SK-N-SH treated with all-trans-retinoic acid at 6 μM for 48 hours (cell line): ENCODE data around the gene ZNF385C.

Source experiments
- ARNTL ChIP-seq: fragments of 450-650 bp; formaldehyde crosslinking; IDR thresholded peaks from 2 replicates; pipeline ENCODE4 v1.5.0; 2020; ENCODE audit warnings: low read depth, mild to moderate bottlenecking, moderate library complexity, borderline replicate concordance
- CREB5 ChIP-seq: fragments of 250-450 bp; sonication (Bioruptor Pico); IDR thresholded peaks from 2 replicates; pipeline ENCODE4 v1.5.1; 2020; ENCODE audit warnings: low read depth, mild to moderate bottlenecking, moderate library complexity
- CSDC2 ChIP-seq: fragments of 250-450 bp; sonication (Bioruptor Pico); IDR thresholded peaks from 2 replicates; pipeline ENCODE4 v1.5.0; 2020; ENCODE audit warnings: mild to moderate bottlenecking, moderate library complexity
- PATZ1 ChIP-seq: fragments of 250-450 bp; sonication (Bioruptor Pico); IDR thresholded peaks from 2 replicates; pipeline ENCODE4 v1.8.0; 2020; ENCODE audit warnings: mild to moderate bottlenecking, moderate library complexity, borderline replicate concordance
- RARB ChIP-seq: fragments of 250-450 bp; sonication (Bioruptor Pico); IDR thresholded peaks from 2 replicates; pipeline ENCODE4 v1.8.0; 2021; ENCODE audit warnings: mild to moderate bottlenecking, moderate library complexity
- TCF4 ChIP-seq: fragments of 250-450 bp; sonication (Bioruptor Pico); IDR thresholded peaks from 2 replicates; pipeline ENCODE4 v1.8.0; 2021; ENCODE audit warnings: mild to moderate bottlenecking, moderate library complexity, borderline replicate concordance
- TOX ChIP-seq: fragments of 250-450 bp; sonication (Bioruptor Pico); IDR thresholded peaks from 2 replicates; pipeline ENCODE4 v1.8.0; 2021; ENCODE audit warnings: mild to moderate bottlenecking, moderate library complexity, borderline replicate concordance
- ZC3H10 ChIP-seq: fragments of 250-450 bp; sonication (Bioruptor Pico); IDR thresholded peaks from 2 replicates; pipeline ENCODE4 v1.5.1; 2021; ENCODE audit warnings: mild to moderate bottlenecking, moderate library complexity
- ZFP3 ChIP-seq: fragments of 250-450 bp; sonication (Bioruptor Pico); IDR thresholded peaks from 2 replicates; pipeline ENCODE4 v1.5.0; 2020; ENCODE audit warnings: mild to moderate bottlenecking, moderate library complexity
- ZNF70 ChIP-seq: fragments of 450-650 bp; formaldehyde crosslinking; IDR thresholded peaks from 2 replicates; pipeline ENCODE4 v1.5.0; 2020; ENCODE audit warnings: mild to moderate bottlenecking, moderate library complexity
- ZNF8 ChIP-seq: fragments of 450-650 bp; formaldehyde crosslinking; IDR thresholded peaks from 2 replicates; pipeline ENCODE4 v1.5.0; 2020; ENCODE audit warnings: mild to moderate bottlenecking, moderate library complexity

- no peak for TF ChIP-seq ZFP3 (CRISPR knock-in tag)
- no peak for TF ChIP-seq RARB (CRISPR knock-in tag)
- no peak for TF ChIP-seq CSDC2 (CRISPR knock-in tag)
- no peak for TF ChIP-seq TCF4 (CRISPR knock-in tag)
- no peak for TF ChIP-seq TOX (CRISPR knock-in tag)
- no peak for TF ChIP-seq PATZ1 (CRISPR knock-in tag)
- TF ChIP-seq ZNF8 (CRISPR knock-in tag): no peak
- TF ChIP-seq ARNTL: no peak
- no peak for TF ChIP-seq CREB5 (CRISPR knock-in tag)
- no peak for TF ChIP-seq ZNF70
- TF ChIP-seq ZC3H10 (CRISPR knock-in tag): no peak
Measured at GRCh38 chr17:42131232-42131631, 33.0 kb upstream of the ZNF385C start.
